OCI-LY3 (cell line): ENCODE measurements around the gene BORA.

ENCODE experiments used
- H2AFZ ChIP-seq: fragments of 200-600, 300-600 bp; shearing (Covaris generic); 2 replicates; pipeline ENCODE4 v1.6.0; 2014; ENCODE audit warnings: antibody characterized with exemption, low read depth, low read length
- H3K27ac ChIP-seq: fragments of 200-600, 300-600 bp; sonication (generic); 2 replicates; pipeline ENCODE4 v1.5.1; 2014; ENCODE audit warnings: mild to moderate bottlenecking, low read length, moderate library complexity, mixed read lengths
- H3K27me3 ChIP-seq: fragments of 200-600, 300-600 bp; sonication (generic); 2 replicates; pipeline ENCODE4 v1.6.1; 2014; ENCODE audit warnings: low read depth, low read length, mixed read lengths
- H3K36me3 ChIP-seq: fragments of 200-600, 300-600 bp; sonication (generic); replicated peaks from 2 replicates; pipeline ENCODE3; 2014; ENCODE audit warnings: low read depth, low read length, mixed read lengths
- H3K4me1 ChIP-seq: fragments of 300-600, 200-600 bp; sonication (generic); 2 replicates; pipeline ENCODE4 v1.6.1; 2014; ENCODE audit warnings: low read length, mixed read lengths
- H3K4me2 ChIP-seq: fragments of 200-600, 300-600 bp; sonication (generic); 2 replicates; pipeline ENCODE4 v1.6.1; 2014; ENCODE audit warnings: low read length, mixed read lengths
- H3K4me3 ChIP-seq: fragments of 300-600, 200-600 bp; sonication (generic); 2 replicates; pipeline ENCODE4 v1.5.1; 2014; ENCODE audit warnings: antibody characterized with exemption, mild to moderate bottlenecking, low read length, moderate library complexity
- H3K79me2 ChIP-seq: fragments of 300-600, 200-600 bp; shearing (Covaris generic); 2 replicates; pipeline ENCODE4 v1.6.1; 2014; ENCODE audit warnings: mild to moderate bottlenecking, low read length, mixed read lengths
- H3K9ac ChIP-seq: fragments of 300-600, 200-600 bp; shearing (Covaris generic); 2 replicates; pipeline ENCODE4 v1.6.0; 2014; ENCODE audit warnings: mild to moderate bottlenecking, low read length, moderate library complexity
- H3K9me3 ChIP-seq: fragments of 200-600, 300-600 bp; shearing (Covaris generic); 2 replicates; pipeline ENCODE4 v1.6.1; 2014; ENCODE audit warnings: low read length, mixed read lengths; ENCODE audit not compliant: insufficient read depth
- H4K20me1 ChIP-seq: fragments of 200-600, 300-600 bp; sonication (generic); 2 replicates; pipeline ENCODE4 v1.6.1; 2016; ENCODE audit warnings: low read length, mixed read lengths; ENCODE audit not compliant: insufficient read depth
- CTCF ChIP-seq: fragments of 200-600, 300-600 bp; sonication (generic); IDR thresholded peaks from 2 replicates; pipeline ENCODE4 v1.5.1; 2014; ENCODE audit warnings: antibody characterized with exemption, low read length, low read depth
- EZH2phosphoT487 ChIP-seq: fragments of 200-600 bp; shearing (Covaris generic); IDR thresholded peaks from 2 replicates; pipeline ENCODE4 v1.6.1; 2018; ENCODE audit warnings: antibody characterized with exemption, mixed run types, low read depth

BORA gene

GRCh38 chr13:72727417-72728289 lies at the start of gene BORA, which contains the start of gene MZT1:
Gene BORA, plus strand, starts transcription at chr13:72727923. Its CDS starts 1,018 bp downstream, at chr13:72728941.
Gene MZT1, minus strand, starts transcription at chr13:72727629. Its CDS starts 27 bp downstream, at chr13:72727602.
- peak within 1 kb of the TSS; percentile 64 for H3K27ac ChIP-seq

GRCh38 chr13:72678312-72678711 lies 49.4 kb upstream of the BORA start:
- Histone ChIP-seq H3K79me2 (no peaks in the 10 kb centered on the region), H3K4me3 (no peak overlapping the region), H3K36me3 (no peaks in the 10 kb centered on the region), H3K4me2 (no peak overlapping the region), H3K27me3 (no peaks in the 10 kb centered on the region), H3K9ac (no peak overlapping the region), H3K9me3 (no peaks in the 10 kb centered on the region), H4K20me1 (no peaks in the 10 kb centered on the region), H3K27ac (no peak overlapping the region), H2AFZ (no peak overlapping the region), H3K4me1 (no peaks in the 10 kb centered on the region)
- TF ChIP-seq EZH2phosphoT487: no peak

More at GRCh38 chr13:72727417-72728289, at the start of gene BORA, which contains the start of gene MZT1:
- Histone ChIP-seq H3K4me1 (peaks cover 35% of the 10 kb centered on the region), H3K4me2 (peak within 1 kb of the TSS; percentile 89), H2AFZ (peak within 1 kb of the TSS; percentile 60), H3K9ac (peak within 1 kb of the TSS; percentile 94), H3K27me3 (no peaks in the 10 kb centered on the region), H3K9me3 (no peaks in the 10 kb centered on the region), H3K79me2 (peaks cover 92% of the 10 kb centered on the region), H3K36me3 (peaks cover 43% of the 10 kb centered on the region), H3K4me3 (peak within 1 kb of the TSS; percentile 92), H4K20me1 (peaks cover 12% of the 10 kb centered on the region; the same call in 1 of the 2 replicates)
- TF ChIP-seq EZH2phosphoT487 (no peak), CTCF (no peak)

GRCh38 chr13:72680353-72680752 lies 47.4 kb upstream of the BORA start:
- peaks cover 1% of the 10 kb centered on the region for H3K4me1 ChIP-seq
- H3K4me3 ChIP-seq: no peak overlapping the region
- no peak for TF ChIP-seq EZH2phosphoT487
- no peak for TF ChIP-seq CTCF
- H3K9ac ChIP-seq: no peak overlapping the region
- H2AFZ ChIP-seq: no peak overlapping the region
- H3K4me2 ChIP-seq: no peak overlapping the region
- no peaks in the 10 kb centered on the region for H3K27me3 ChIP-seq
- H4K20me1 ChIP-seq: no peaks in the 10 kb centered on the region
- 0 out of 2 replicates have a peak, but pooled peaks cover 4% of the 10 kb centered on the region for H3K9me3 ChIP-seq
- H3K27ac ChIP-seq: no peak overlapping the region
- H3K79me2 ChIP-seq: no peaks in the 10 kb centered on the region
- no peaks in the 10 kb centered on the region for H3K36me3 ChIP-seq

GRCh38 chr13:72686766-72687165 lies 41.0 kb upstream of the BORA start:
- Histone ChIP-seq H3K79me2 (no peaks in the 10 kb centered on the region), H3K4me3 (no peak overlapping the region), H3K27me3 (no peaks in the 10 kb centered on the region), H3K27ac (no peak overlapping the region), H3K36me3 (no peaks in the 10 kb centered on the region), H3K9me3 (0 out of 2 replicates have a peak, but pooled peaks cover 6% of the 10 kb centered on the region), H3K4me2 (no peak overlapping the region), H3K9ac (no peak overlapping the region), H2AFZ (no peak overlapping the region), H3K4me1 (peaks cover 10% of the 10 kb centered on the region), H4K20me1 (no peaks in the 10 kb centered on the region)
- TF ChIP-seq CTCF: no peak
- TF ChIP-seq EZH2phosphoT487: no peak
